ENCODE measurements around the gene PLPP4.

DNA sequence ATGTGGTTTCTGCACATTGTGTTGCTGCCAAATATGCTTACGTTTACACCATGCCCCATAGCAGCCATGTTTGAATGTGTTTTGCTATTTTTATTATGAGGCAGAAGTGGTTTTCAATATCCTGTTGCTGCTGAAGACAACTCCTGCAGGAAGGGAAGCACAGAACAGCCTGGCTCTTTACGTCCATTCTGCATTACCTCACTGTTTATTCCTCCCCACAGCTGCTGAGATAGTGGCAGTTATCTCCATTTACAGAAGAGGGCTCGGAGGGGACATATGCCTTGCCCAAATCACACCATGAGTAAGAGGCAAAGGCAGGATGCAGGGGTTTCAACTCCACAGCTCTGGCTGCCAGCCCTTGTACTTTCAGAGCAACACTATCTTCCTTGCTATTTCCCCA, 35.3 kb downstream of the PLPP4 start:
- TF ChIP-seq CTCF (IDR thresholded peaks at IDR 0.05) (no peak), POLR2AphosphoS5 (IDR thresholded peaks at IDR 0.05) (no peak), POLR2A (IDR thresholded peaks at IDR 0.05) (no peak), EP300 (IDR thresholded peaks at IDR 0.05; ENCODE audit: low read depth) (no peak)

Data from transverse colon (tissue), 4 donors.